IMR-90 (cell line): ENCODE results near the gene DUS2. TPM values are rescaled to one million over a fixed set of nuclear protein-coding genes. Genes with fewer than 3 reads are reported as not detected.
A peak's percentile ranks its signal among the peaks of the same experiment; 100 is the strongest.

ENCODE experiments used
- ATAC-seq: fragments of 200-7000 bp; cut with Tn5 transposase; 2 replicates; pipeline ENCODE4 v1.9.1; 2020; ENCODE audit warnings: low read depth, mild to moderate bottlenecking, moderate library complexity
- BruUV-seq: library from RNA; stranded (reverse); fragments of 400-500 nt; replicated peaks from 2 replicates; lab custom pipeline; 2021; lab: Mats Ljungman, UMichigan
- CTCF ChIA-PET: fragments of 300-600 bp; formaldehyde crosslinking; extraction: SDS; loops from one replicate; lab custom pipeline; 2021; ENCODE audit warnings: antibody characterized with exemption; lab: Yijun Ruan, JAX
- POLR2A ChIA-PET: fragments of 300-600 bp; sonication (Branson Sonifier 250); formaldehyde crosslinking; loops from one replicate; lab custom pipeline; 2022; ENCODE audit warnings: antibody characterized with exemption; ENCODE audit not compliant: unreplicated experiment; lab: Charles Lee
- DNase-seq: peaks from one replicate; pipeline ENCODE4 v3.0.0; 2013
- H2AFZ ChIP-seq: replicated peaks from 2 replicates; pipeline ENCODE3; 2013; ENCODE audit warnings: low read length, mild to moderate bottlenecking; ENCODE audit not compliant: poor library complexity
- H2AK5ac ChIP-seq: 2 replicates; pipeline ENCODE4 v1.6.1; 2013; ENCODE audit warnings: low read depth, low read length, inconsistent platforms
- H2AK9ac ChIP-seq: replicated peaks from 2 replicates; pipeline ENCODE3; 2013; ENCODE audit warnings: mild to moderate bottlenecking, low read depth, low read length, moderate library complexity; ENCODE audit not compliant: poor library complexity
- H2BK120ac ChIP-seq: 2 replicates; pipeline ENCODE4 v1.6.1; 2013; ENCODE audit warnings: low read depth, low read length, inconsistent platforms
- H2BK15ac ChIP-seq: 3 replicates; pipeline ENCODE4 v1.6.1; 2013; ENCODE audit warnings: low read depth, low read length, inconsistent platforms
- H2BK20ac ChIP-seq: 2 replicates; pipeline ENCODE4 v1.6.1; 2013; ENCODE audit warnings: low read depth, mild to moderate bottlenecking, inconsistent platforms, low read length, moderate library complexity
- H2BK5ac ChIP-seq: 2 replicates; pipeline ENCODE4 v1.6.1; 2013; ENCODE audit warnings: mild to moderate bottlenecking, low read depth, low read length, inconsistent platforms; ENCODE audit not compliant: poor library complexity, severe bottlenecking
- H3K14ac ChIP-seq: replicated peaks from 2 replicates; pipeline ENCODE4 v1.6.1; 2013; ENCODE audit warnings: low read depth, low read length, inconsistent platforms
- H3K18ac ChIP-seq: 2 replicates; pipeline ENCODE4 v1.6.1; 2013; ENCODE audit warnings: low read depth, low read length, control low read depth
- H3K23ac ChIP-seq: 2 replicates; pipeline ENCODE4 v1.6.1; 2013; ENCODE audit warnings: low read depth, low read length, inconsistent platforms
- H3K27ac ChIP-seq: 2 replicates; pipeline ENCODE4 v1.5.1; 2013; ENCODE audit warnings: mild to moderate bottlenecking, control low read depth, low read length; ENCODE audit not compliant: insufficient read depth
- H3K27me3 ChIP-seq: 2 replicates; pipeline ENCODE4 v1.6.1; 2013; ENCODE audit warnings: low read length; ENCODE audit not compliant: control insufficient read depth, insufficient read depth
- H3K36me3 ChIP-seq: 2 replicates; pipeline ENCODE4 v1.6.1; 2013; ENCODE audit warnings: low read length, mixed read lengths; ENCODE audit not compliant: control insufficient read depth, insufficient read depth
- H3K4ac ChIP-seq: 2 replicates; pipeline ENCODE4 v1.6.1; 2013; ENCODE audit warnings: low read depth, low read length, inconsistent platforms
- H3K4me1 ChIP-seq: 2 replicates; pipeline ENCODE4 v1.6.1; 2013; ENCODE audit warnings: low read length, mixed read lengths; ENCODE audit not compliant: control insufficient read depth, insufficient read depth
- H3K4me2 ChIP-seq: 2 replicates; pipeline ENCODE4 v1.6.1; 2013; ENCODE audit warnings: low read depth, mild to moderate bottlenecking, control low read depth, low read length, moderate library complexity
- H3K4me3 ChIP-seq: 2 replicates; pipeline ENCODE4 v1.5.1; 2013; ENCODE audit warnings: low read depth, mild to moderate bottlenecking, control low read depth, low read length, moderate library complexity; ENCODE audit not compliant: insufficient read depth
- H3K56ac ChIP-seq: 2 replicates; pipeline ENCODE4 v1.6.1; 2013; ENCODE audit warnings: low read length, inconsistent platforms; ENCODE audit not compliant: insufficient read depth; ENCODE audit errors: extremely low read depth
- H3K79me1 ChIP-seq, 2 experiments: 2 replicates each; pipeline ENCODE4 v1.6.1; 2013; ENCODE audit warnings: low read length in 2 of 2, inconsistent platforms in 1 of 2, low read depth in 1 of 2
- H3K9ac ChIP-seq: 2 replicates; pipeline ENCODE4 v1.6.1; 2013; ENCODE audit warnings: low read depth, low read length, control low read depth
- H3K9me1 ChIP-seq: 2 replicates; pipeline ENCODE4 v1.6.1; 2013; ENCODE audit warnings: low read length, inconsistent platforms; ENCODE audit not compliant: insufficient read depth
- H3K9me3 ChIP-seq: 2 replicates; pipeline ENCODE4 v1.6.1; 2013; ENCODE audit warnings: low read length; ENCODE audit not compliant: control insufficient read depth, insufficient read depth
- H4K20me1 ChIP-seq: 2 replicates; pipeline ENCODE4 v1.6.1; 2013; ENCODE audit warnings: low read length, inconsistent platforms; ENCODE audit not compliant: insufficient read depth
- H4K5ac ChIP-seq: 2 replicates; pipeline ENCODE4 v1.6.1; 2013; ENCODE audit warnings: mild to moderate bottlenecking, low read depth, low read length, control low read depth
- H4K8ac ChIP-seq, 2 experiments: 2 replicates each; pipeline ENCODE4 v1.6.1; 2013; ENCODE audit warnings: low read depth in 2 of 2, low read length in 2 of 2, control low read depth in 1 of 2, inconsistent platforms in 1 of 2
- H4K91ac ChIP-seq: 2 replicates; pipeline ENCODE4 v1.6.1; 2013; ENCODE audit warnings: low read depth, low read length, inconsistent platforms; ENCODE audit not compliant: insufficient read depth
- BHLHE40 ChIP-seq: fragments of 150-350 bp; IDR thresholded peaks from 2 replicates; pipeline ENCODE4 v1.6.1; 2016; ENCODE audit warnings: mild to moderate bottlenecking, low read depth, low read length
- CEBPB ChIP-seq: IDR thresholded peaks from 2 replicates; pipeline ENCODE4 v1.6.1; 2012; ENCODE audit warnings: low read depth, low read length, improper control_type of control experiment
- FOS ChIP-seq: fragments of 150-350 bp; IDR thresholded peaks from 2 replicates; pipeline ENCODE4 v1.6.1; 2016; ENCODE audit warnings: low read depth, low read length
- MAFK ChIP-seq: IDR thresholded peaks from 2 replicates; pipeline ENCODE4 v1.6.1; 2012; ENCODE audit warnings: low read depth, low read length, improper control_type of control experiment
- MXI1 ChIP-seq: IDR thresholded peaks from 2 replicates; pipeline ENCODE4 v1.6.1; 2012; ENCODE audit warnings: low read depth, mild to moderate bottlenecking, low read length, moderate library complexity, borderline replicate concordance
- NFE2L2 ChIP-seq: fragments of 150-350 bp; IDR thresholded peaks from 2 replicates; pipeline ENCODE4 v1.6.1; 2016; ENCODE audit warnings: low read depth, mild to moderate bottlenecking, low read length
- POLR2A ChIP-seq: IDR thresholded peaks from 2 replicates; pipeline ENCODE4 v1.6.1; 2012; ENCODE audit warnings: mild to moderate bottlenecking, low read depth, low read length
- RAD21 ChIP-seq: IDR thresholded peaks from 2 replicates; pipeline ENCODE4 v1.6.1; 2012; ENCODE audit warnings: low read length, improper control_type of control experiment
- SMC3 ChIP-seq: fragments of 150-350 bp; IDR thresholded peaks from 2 replicates; pipeline ENCODE4 v1.6.1; 2016; ENCODE audit warnings: low read depth, mild to moderate bottlenecking, antibody characterized with exemption, low read length, moderate library complexity
- WGBS, 2 experiments: methylation state at CpG; one replicate each; pipeline versions ENCODE4 v1.1.5 to v1.1.7; 2013; ENCODE audit warnings: missing lambda C conversion rate in 2 of 2; ENCODE audit not compliant: insufficient read length in 1 of 2; ENCODE audit errors: extremely low coverage in 2 of 2; 5-methylcytosine and 5-hydroxymethylcytosine counted together
- dilution Hi-C: fragments of 300-500 bp; cut with HindIII; formaldehyde crosslinking; loops from one replicate; pipeline ENCODE4 v1.14.3; 2018; ENCODE audit warnings: low sequenced_read_pairs; ENCODE audit not compliant: unreplicated experiment
- in situ Hi-C: fragments of 300-500 bp; cut with MboI; formaldehyde crosslinking; loops from 3 replicates; pipeline ENCODE4 v1.14.3; 2019; ENCODE audit warnings: low sequenced_read_pairs, inconsistent platforms, mixed read lengths
- intact Hi-C: fragments of 100-400 bp; cut with micrococcal nuclease; formaldehyde crosslinking; loops from 2 replicates; pipeline ENCODE4 v1.10.0; 2022
- polyA plus RNA-seq, 3 experiments: library from polyadenylated mRNA; depleted of rRNA; stranded (reverse); fragments of >200 nt; gene quantifications; 2 replicates each; pipeline ENCODE4 v1.2.3, GENCODE V29; 2012; ENCODE audit warnings: low replicate concordance in 1 of 3
- total RNA-seq: library from RNA; depleted of rRNA; stranded (reverse); fragments of >200 nt; gene quantifications from 2 replicates; pipeline ENCODE4 v1.2.3, GENCODE V29; 2012

DUS2 gene
- total and polyA plus RNA-seq, 2 of the 4 experiments (the other 2 are of a cell fraction) = 15.8 to 30.5 TPM

GRCh38 chr16:68005786-68006286 lies 17.2 kb upstream of the DUS2 start:
- no peak overlapping the region for H3K56ac ChIP-seq
- no peaks in the 10 kb centered on the region for H3K9me3 ChIP-seq
- H3K14ac ChIP-seq = no peak overlapping the region
- no TSS peak for BruUV-seq
- peak overlapping the region; percentile 26 for H2AFZ ChIP-seq
- H3K4ac ChIP-seq = no peak overlapping the region
- H4K91ac ChIP-seq = no peak overlapping the region
- H3K4me1 ChIP-seq = no peaks in the 10 kb centered on the region
- POLR2A ChIA-PET = no interaction called here
- H3K27ac ChIP-seq = no peak overlapping the region
- no peak overlapping the region for H2BK5ac ChIP-seq
- ATAC-seq (peak; percentile 54), DNase-seq (no peak)
- H2BK20ac ChIP-seq = no peak overlapping the region
- H4K20me1 ChIP-seq = no peaks in the 10 kb centered on the region
- no peak overlapping the region for H3K4me3 ChIP-seq
- H3K27me3 ChIP-seq = peaks cover 7% of the 10 kb centered on the region
- CTCF ChIA-PET = interaction anchor here (1.7 kb wide), 1 partner anchor 35 kb away, joined by 5 read pairs; no protein-coding TSS in a partner anchor
- no peaks in the 10 kb centered on the region for H3K9me1 ChIP-seq
- H2AK9ac ChIP-seq = no peak overlapping the region
- H2BK15ac ChIP-seq = no peak overlapping the region
- dilution Hi-C loops (no loop called here), intact Hi-C loops (no loop called here), in situ Hi-C loops (no loop called here)
- no peaks in the 10 kb centered on the region for H3K79me1 ChIP-seq
- H4K8ac ChIP-seq = no peak overlapping the region
- H3K4me2 ChIP-seq = no peak overlapping the region
- H3K23ac ChIP-seq = no peak overlapping the region
- TF ChIP-seq POLR2A = no peak
- TF ChIP-seq MAFK = no peak
- TF ChIP-seq CEBPB = no peak
- no peak for TF ChIP-seq MXI1
- no peak for TF ChIP-seq SMC3
- no peak for TF ChIP-seq RAD21
- TF ChIP-seq BHLHE40 = no peak
- no peak for TF ChIP-seq NFE2L2
- TF ChIP-seq FOS = no peak
- no peak overlapping the region for H3K9ac ChIP-seq
- no peak overlapping the region for H2BK120ac ChIP-seq
- no peak overlapping the region for H2AK5ac ChIP-seq
- 0% methylated on average over 1 of the region's 6 CpGs; no CpG with 5 or more reads in 1 of the 2 experiments for WGBS, 2 experiments
- H3K36me3 ChIP-seq = no peaks in the 10 kb centered on the region
- H4K5ac ChIP-seq = no peak overlapping the region
- H3K18ac ChIP-seq = no peak overlapping the region
